Measurements from ENCODE around the gene PI4K2A.

DNA sequence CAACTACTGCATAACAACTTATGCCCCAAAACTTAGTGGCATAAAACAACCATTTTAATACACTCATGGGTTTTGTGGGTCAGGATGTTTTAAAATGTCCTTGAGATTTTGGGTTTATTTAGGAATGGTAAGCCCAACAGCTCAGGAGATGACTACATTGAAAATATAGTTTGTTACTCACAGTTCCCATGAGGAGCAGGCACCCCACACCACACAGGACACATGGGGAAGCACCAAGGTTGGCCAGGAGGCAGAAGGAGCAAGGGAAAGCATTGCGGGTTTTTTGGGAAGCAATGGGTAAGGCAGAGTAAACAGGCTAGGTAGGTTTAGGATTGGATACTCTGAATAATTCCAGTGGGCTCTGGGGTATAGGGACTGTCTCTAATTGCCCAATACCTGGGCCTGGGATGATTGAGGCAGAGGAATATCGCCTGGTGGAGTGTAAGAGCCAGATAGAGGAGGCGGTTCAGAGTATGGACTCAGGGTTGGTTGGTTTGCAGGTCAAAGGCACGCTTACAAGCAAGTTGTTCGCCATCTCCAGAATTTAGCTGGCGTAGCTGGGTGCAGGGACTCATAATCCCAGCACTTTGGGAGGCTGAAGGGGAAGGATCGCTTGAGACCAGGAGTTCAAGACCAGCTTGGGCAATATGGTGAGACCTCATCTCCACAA is 63.1 kb downstream of the PI4K2A start:
- TF ChIP-seq, protein P1, sequence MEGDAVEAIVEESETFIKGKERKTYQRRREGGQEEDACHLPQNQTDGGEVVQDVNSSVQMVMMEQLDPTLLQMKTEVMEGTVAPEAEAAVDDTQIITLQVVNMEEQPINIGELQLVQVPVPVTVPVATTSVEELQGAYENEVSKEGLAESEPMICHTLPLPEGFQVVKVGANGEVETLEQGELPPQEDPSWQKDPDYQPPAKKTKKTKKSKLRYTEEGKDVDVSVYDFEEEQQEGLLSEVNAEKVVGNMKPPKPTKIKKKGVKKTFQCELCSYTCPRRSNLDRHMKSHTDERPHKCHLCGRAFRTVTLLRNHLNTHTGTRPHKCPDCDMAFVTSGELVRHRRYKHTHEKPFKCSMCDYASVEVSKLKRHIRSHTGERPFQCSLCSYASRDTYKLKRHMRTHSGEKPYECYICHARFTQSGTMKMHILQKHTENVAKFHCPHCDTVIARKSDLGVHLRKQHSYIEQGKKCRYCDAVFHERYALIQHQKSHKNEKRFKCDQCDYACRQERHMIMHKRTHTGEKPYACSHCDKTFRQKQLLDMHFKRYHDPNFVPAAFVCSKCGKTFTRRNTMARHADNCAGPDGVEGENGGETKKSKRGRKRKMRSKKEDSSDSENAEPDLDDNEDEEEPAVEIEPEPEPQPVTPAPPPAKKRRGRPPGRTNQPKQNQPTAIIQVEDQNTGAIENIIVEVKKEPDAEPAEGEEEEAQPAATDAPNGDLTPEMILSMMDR (IDR thresholded peaks at IDR 0.05) = no peak
- no peak for TF ChIP-seq EZH2 (IDR thresholded peaks at IDR 0.05; ENCODE audit: borderline replicate concordance, insufficient read depth, low read depth, low read length, poor library complexity, severe bottlenecking)

Data from B cell (primary cell).